ENCODE data around the gene CTBS.
"Not testable (repeated sequence)": the region's sequence is repeated elsewhere in the genome, so short reads cannot be mapped to it uniquely, and the experiment has no call there.

Gene CTBS

DNA sequence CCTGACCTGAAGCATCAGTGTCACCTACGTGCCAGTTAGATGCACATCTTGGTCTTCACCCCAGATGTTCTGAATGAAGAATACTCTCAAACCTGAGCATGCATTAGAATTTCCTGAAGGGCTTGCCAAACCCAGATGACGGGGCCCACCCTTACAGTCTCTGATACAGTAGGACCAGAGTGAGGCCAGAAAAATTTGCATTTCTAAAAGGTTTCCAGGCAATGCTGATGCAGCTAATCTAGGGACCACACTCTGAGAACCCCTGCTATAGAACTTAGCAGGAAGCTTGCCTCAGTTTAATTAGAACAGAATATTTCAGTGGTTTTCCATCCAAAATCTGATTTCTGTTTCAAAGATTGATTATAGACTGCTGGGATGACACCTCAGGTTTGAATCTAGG lies 9.9 kb upstream of the CTBS start:
- no peak for DNase-seq

DNA sequence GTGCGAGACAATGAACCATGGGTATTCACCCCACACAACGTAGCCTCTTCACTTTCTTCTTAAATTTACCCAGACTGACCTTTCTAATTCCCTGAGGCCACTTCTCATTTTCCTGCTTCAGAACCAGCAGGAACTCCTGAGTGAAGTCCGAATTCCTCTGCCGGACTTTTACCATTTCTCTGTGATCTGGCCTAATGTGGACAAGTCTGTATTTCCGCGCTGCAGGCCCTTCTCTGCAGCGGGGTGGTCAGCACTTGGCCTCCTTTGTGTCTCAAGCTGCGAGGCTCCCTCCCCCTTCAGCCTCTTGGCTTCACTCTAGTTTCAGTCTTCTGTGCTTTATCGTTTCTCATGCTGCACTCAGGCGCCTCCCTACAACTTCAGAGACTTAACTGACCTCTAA lies 9.4 kb upstream of the CTBS start:
- DNase-seq = no peak

DNA sequence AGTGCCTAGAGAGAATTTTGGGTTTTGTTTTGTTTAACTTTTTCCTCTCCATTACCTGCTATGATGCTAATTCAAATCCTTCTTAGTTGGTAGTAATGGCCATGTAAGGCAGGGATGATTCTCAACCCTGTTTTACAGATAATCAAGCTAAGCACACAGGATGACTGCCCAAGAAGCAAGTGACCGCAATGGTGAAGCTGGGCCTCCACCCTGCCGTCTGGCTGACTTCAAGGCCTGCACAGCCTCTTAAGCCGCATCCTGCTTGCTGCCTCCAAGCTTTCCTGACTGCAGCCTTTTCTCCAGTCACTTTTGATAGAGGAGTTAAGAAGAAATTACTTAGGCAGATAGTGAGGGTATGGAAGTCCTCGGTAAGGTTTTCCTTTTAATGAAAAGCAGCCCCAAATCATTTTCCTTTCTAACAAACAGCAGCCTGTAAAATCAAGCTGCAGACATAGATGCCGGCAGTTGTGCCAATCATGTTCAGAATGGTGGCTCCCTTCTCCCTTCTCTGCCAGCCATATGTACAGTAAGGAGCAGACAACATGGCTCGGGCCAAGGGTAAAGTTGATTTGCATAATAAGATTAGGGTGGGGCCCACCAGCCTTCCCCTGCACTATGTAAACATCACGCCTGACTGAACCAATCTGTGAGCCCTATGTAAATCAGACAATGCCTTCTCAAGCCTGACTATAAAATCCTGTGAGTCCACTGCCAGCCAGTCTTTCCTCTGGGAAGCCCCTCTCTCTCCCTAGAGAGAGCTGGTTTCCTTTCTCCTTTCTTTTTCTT lies 8.8 kb upstream of the CTBS start:
- peak; percentile 97 for DNase-seq

DNA sequence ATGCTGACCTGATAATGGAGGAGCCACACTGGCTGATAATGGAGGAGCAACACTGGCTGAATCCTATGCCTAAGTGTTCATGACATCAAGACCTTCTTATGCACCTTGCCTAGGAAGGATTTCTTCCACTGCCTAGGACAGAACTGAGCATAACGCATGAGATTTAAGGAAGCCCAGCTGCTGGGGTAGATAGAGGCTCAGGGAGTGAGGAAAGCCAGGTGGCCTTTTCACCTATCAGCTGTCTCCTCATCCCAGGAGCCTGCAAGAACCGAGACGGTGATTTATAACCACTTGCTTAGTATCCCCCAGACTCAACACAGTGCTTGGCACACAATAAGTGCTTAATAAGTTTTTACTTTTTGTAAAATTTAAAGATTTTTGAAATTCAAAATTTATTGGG lies 7.4 kb upstream of the CTBS start:
- DNase-seq = no peak

DNA sequence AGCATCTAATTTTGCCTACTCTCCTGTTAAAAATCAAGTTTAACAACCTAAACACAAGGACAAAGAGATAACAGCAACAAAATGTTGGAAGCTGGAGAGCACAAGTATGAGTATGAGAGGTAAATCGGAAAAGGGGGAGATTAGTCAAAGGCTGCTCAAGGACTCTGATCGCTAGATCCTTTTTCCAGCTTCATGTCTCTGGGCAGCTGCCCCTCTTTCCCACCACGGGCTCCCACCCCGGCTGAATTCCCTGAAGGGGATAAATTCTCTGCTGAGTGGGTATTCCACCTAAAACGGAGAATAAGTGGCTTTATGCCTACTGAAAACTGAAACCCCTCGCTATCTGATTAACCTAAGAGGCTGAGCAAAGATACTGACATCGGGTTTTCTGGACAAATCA lies 696 bp upstream of the CTBS start:
- no peak for DNase-seq

DNA sequence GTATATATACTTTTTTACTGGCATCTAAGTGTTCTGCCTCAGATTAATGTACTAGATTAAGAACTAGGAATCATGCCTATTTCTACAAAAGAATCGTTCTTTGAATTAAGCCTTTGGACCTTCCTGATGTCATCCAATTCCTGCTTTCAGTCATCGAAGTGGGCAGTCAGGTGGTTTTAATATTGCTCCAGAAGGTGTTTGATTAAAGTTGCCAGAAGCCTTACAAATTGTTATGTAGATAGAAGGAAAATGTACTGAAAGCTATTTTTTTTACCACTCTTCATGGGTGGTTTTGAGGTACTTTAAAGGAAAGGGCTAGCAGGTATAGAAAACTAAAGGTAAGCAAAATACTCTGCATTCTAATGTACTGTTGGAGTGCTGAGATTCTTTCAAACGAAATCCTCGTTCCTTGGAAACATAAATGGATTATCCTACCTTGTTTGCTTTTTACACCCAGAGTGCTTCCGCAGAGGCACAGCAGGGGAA lies 716 bp downstream of the CTBS start:
- DNase-seq = no peak

DNA sequence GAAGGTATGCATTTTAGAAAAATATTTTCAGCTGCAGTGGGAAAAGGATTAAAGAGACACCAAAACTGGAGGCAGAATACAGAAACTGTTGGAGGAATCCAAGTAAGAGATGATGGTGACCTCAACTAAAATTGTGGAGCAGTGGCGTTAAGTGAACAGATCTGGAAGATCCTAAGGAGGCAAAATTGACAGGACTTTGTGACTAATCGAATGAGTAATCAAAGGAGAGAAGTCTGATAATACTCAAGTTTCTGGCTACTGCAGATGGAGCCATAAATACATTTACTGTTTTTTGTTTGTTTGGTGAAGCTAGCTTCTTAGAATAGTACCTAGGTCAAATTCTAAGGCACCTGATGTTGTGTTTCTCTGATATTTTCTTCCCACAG lies 3.1 kb downstream of the CTBS start:
- DNase-seq = no peak

DNA sequence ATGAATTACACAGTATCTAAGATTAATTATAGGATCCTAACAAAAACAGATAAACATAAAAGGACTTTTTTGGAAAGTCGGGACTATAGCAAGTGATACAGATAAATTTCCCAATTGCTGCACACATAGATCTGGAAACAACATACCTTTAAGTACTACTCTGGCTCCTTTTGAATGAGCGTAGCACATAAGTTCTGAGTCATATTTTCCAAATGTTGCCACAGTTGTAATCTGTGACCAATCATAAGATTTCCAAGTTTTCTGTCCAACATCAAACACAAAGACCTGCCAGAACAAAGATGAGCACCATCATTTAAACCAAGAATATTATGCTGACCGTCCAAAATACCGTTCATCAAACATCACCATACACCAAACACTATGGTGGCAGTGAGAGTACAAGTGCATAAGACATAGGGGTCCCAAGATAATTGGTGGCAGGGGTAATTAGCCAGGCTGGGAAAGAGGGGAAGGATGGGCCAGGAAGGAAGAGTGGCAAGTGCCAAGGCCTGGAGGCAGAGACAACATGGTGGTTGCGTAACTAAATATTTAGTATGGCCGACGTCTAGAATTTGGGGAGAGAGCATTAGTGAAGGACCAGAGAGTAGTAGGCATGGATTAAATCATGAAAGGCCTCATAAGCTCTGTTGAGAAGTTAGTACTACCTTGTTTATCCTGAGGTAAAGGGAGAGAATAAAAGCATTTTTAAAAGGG lies 3.6 kb downstream of the CTBS start:
- no peak for DNase-seq

DNA sequence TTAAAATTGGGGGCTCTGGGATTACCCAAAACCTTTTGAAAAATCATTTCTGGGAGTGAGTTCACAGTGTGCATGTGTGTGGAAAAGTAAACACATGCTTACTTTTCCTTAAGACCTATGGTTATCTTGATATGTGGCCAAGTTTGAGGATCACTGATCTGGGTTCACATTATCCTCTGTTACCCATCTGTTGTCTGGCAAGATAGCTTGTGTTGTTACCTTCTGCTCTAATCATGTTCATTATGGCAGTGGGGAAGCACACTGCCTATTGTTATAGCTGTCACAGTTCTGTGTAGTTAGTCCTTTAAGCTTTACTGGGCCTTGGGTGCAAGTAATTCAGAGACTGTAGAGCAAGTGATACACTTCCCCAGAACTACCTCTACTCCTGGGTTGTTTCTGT lies 5.0 kb downstream of the CTBS start:
- DNase-seq = no peak

DNA sequence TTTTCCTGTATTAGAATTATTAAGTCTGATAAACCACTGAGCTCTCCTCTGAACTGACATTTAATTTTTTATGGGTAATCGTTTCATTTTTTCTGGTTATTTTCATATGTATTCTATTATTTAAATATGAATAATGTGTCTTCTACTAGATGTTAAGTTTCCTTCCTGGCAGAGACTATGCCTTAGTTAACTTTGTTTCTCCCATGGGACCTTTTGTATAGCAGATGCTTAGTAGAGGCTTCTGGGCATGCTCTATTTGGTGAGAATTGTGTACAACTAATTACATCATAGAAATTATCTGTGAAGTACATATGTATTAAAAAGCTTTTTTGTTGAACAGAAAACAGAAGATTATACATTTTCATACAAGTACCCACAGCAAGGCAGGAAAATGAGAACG lies 23.4 kb downstream of the CTBS start:
- DNase-seq = peak; percentile 11

DNA sequence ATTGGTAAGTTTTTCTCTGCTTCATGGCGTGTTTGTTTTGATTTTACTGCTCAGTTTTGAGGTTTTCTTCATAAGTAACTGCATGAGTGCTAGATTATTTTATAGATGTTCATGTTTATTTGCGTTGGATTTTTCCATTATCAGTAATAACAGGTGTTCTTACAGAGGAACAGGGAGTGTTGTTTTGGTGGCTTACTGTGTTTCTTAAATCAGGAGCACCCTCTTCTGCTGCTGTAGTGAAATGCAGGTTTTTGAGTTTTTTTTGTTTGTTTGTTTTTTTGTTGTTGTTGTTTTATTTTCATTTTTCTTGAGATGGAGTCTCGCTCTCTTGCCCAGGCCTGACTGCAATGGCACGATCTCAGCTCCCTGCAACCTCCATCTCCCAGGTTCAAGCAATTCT lies 32.6 kb downstream of the CTBS start:
- no peak for DNase-seq

DNA sequence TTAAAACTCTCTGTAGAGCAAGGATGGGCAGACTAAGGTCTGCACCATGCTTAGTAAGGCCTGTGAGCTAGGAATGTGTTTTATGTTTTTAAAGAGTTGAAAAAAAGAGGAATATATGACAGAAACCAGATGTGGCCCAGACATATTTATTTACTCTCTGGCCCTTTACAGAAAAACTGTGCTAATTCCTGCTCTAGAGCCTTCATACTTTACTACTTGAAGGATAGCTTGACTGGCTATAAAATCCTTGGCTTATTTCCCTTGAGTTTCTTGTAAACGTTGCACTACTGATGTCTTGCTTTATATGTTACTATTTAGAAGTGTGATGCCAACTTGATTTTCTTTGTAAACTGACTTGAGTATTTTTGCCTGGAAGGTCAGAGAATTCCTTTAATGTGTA lies 33.5 kb downstream of the CTBS start:
- no peak for DNase-seq

DNA sequence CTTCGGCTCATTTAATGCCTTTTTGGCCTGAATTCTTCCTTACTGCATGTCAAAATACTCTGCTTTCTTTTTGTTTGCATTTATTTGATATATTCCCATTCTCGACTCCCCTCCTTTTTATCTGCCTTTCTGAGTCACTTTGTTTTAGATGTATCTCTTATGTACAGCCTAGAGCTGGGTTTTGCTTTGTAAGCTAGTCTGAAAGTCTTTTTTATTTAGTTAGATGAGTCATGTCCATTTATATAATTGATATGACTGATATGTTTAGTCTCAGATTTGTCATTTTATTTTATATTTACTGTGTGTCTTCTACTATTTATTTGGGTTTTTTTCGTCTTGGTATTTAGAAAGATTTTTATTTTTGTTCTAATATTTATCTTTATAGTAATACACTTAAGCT lies 34.3 kb downstream of the CTBS start:
- DNase-seq = no peak

DNA sequence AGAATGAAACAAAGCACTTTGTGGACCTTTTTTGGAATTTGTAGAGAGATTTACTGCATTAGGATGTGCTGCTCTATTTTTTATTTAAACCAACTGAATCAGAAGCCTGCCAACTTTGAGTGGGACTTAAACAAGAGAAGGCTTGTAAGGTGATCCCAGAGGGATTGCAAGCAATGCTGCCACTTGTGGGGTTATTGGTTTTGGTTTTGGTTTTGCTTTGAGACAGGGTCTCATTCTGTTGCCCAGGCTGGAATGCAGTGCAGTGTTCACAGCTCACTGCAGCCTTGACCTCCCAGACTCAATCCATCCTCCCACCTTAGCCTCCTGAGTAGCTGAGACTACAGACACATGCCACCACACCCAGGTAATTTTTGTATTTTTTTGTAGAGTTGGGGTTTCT lies 35.6 kb downstream of the CTBS start:
- DNase-seq = no peak

DNA sequence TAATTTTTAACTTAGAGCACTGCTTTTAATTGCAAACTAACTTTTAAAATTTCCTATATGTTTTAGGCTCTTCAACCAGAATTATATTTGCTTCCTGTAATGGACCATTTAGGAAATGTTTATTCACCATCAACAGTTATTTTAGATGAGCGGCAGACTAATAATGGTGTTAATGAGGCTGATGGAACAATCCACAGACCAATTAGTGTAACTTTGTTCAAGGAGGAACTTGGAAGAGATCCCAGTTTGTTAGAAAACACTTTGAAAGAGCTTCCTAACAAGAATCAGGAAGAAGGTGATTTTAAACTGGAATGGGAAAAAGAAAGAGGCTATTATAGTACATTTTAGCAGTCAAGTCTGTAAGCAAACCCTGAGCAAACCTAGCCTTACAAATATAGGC lies 48.5 kb downstream of the CTBS start:
- DNase-seq = no peak

DNA sequence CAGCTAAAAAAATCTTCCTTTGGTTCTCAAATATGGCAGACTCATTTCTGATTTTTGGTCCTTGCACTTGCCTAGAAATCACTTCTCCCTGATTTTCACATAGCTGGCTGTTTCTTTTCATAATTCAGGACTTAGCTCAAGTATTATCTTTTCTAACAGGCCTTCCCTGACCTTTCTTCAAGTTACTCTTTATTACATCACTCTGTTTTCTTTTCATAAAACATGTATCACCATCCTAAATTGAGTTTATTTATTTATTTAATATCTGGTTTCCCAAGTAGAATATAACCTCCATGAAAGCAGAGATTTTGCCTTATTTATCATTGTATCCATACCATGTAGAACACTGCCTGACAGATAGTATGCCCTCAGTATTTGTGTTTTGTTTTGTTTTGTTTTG lies 49.6 kb downstream of the CTBS start:
- DNase-seq = no peak

DNA sequence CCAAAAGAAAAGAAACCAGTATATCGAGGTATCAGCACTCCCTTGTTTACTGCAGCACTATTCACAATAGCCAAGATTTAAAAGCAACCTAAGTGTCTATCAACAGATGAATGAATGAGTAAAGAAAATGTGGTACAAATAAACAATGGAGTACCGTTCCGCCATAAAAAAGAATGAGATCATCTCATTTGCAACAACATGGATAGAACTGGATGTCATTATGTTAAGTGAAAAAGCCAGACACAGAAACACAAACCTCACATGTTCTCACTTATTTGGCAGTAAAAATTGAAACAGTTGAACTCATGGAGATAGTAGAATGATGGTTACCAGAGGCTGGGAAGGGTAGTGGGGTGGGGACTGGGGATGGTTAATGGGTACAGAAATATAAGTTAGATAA lies 63.6 kb downstream of the CTBS start:
- DNase-seq = peak; percentile 13

DNA sequence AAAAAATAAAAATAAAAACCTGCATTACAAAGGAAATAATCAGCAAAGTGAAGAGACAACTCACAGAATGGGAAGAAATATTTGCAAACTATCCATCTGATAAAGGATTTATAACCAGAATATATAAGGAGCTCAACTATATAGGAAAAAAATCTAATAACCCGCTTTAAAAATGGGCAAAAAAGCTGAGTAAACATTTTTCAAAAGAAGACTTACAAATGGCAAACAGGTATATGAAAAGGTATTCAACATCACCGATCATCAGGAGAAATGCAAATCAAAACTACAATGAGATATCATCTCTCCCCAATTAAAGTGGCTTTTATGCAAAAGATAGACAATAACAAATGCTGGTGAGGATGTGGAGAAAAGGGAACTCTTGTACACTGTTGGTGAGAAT lies 64.1 kb downstream of the CTBS start:
- DNase-seq = peak; percentile 59

DNA sequence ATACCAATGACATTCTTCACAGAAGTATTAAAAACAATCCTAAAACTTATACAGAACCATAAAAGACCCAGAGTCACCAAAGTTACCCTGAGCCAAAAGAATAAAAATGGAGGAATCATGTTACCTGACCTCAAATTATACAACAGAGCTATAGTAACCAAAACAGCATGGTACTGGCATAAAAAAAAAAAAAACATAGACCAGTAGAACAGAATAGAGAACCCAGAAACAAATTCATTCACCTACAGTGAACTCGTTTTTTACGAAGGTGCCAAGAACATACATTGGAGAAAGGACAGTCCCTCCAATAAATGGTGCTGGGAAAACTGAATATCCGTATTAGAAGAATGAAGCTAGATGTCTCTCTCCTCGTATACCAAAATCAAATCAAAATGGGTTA lies 65.2 kb downstream of the CTBS start:
- DNase-seq = no peak

DNA sequence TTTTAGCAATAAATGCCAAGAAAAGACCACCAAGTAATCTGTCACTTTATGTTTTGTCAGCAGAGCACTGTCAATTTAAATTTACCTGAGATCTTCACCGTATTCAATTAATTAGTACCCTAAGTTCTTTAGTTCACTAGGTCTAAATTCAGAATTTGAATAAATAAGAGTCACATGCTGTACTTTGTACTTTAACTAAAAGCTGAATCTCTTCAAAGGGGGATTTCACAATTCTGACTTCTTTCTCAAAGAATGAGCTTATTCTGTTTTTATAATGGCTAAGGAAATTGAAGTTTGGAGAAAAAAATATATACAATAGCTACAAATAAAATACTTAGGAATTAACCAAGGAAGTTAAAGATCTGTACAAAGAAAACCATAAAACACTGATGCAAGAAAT lies 65.7 kb downstream of the CTBS start:
- DNase-seq = no peak

DNA sequence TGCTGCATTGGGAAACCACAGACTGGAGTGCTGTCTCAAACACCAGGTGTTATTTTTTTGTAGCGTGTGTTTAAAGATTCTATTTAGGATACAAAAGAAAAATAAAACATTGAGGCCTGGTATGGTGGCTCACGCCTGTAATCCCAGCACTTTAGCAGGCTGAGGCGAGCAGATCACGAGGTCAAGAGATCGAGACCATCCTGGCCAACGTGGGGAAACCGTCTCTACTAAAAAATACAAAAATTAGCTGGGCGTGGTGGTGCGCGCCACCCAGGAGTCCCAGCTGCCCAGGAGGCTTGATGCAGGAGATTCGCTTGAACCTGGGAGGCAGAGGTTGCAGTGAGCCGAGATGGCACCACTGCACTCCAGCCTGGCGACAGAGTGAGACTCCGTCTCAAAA lies 66.4 kb downstream of the CTBS start:
- not testable (repeated sequence) for DNase-seq

DNA sequence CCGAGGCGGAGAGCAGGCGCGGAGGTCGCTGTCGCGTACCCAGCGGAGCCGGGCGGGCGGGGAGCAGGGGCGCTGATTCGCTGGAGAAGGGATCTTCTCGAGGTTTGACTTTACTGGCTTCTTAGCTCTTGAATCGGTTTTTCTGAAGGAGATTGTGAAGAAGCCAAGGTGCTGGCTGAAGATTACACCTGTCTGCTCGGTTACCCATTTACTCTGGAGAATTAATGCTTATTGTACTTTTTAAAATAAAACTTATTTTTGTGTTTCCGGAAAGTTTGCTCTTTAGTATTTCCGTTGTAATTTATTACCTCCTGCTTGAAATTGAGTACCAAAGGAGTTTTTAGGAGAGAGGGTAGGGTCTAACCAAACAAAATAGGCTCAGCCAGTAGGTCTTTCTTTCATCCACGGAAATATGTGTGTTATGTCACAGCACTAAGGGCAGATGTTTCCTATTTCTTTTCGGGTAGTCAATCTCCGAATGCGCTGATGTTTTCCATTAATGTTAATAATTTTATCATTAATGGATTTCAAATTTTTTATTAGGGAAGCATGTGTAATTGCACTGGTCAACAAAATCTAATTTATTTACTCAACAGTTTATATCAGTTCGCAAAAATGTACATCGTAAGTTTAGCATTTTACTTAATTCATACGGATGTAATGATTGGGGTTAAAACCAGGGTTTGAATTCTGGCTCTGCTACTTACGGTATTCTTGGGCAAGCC lies 67.3 kb downstream of the CTBS start:
- no peak for DNase-seq

DNA sequence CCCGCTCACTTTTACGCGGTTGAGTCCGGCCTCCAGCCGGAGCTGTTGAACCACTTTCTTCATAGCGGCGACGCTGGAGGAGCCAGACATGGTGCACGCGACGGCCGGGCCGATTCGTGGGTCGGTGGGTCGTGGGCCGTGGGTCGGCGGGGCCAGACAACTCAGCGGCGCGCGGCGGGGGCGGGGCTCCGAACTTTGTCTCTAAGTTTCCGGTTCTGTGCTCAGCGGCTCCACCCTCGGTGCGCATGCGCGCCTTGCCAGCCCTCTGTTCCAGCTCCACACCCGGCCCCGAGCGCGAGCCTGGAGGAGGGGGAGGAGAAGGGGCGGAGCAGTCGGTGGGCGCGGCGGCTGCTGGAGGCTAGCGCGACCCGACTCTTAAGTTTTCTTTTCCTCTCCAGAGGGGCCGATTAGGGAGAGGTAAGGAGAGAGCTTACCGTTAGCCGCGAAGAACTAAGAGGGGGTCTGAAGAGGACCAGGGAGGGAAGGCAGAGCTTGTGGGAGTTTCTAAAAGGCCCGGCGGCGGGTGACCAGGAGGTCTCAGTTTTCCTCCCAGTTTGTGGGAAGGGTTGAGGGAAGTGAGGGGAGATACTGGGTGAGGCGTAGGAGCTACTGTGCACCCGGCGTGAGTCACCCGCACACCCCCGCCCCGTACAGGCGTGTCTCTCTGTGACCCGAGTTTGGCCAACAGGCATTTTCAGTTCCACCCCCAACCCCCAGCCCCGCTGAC lies 68.1 kb downstream of the CTBS start, which contains the start of the genes GNG5 and SPATA1:
GNG5 (minus strand) TSS at position 580 of the 727 bp plus-strand sequence; CDS start at position 90, 490 bp downstream.
SPATA1 (plus strand) TSS at position 385 of the 727 bp plus-strand sequence. CDS start 9,974 bp downstream, outside the sequence.
- peak; percentile 92 for DNase-seq

All from NCI-H526 treated with DMSO at 0.1 percent for 48 hours (cell line).